GM12878 (cell line): ENCODE measurements around the gene TCHP. TPM values are rescaled to one million over a fixed set of nuclear protein-coding genes. Genes with fewer than 3 reads are reported as not detected.

ENCODE experiments used
- ATAC-seq: fragments of 200-7000 bp; cut with Tn5 transposase; 3 replicates; pipeline ENCODE4 v1.9.1; 2020; ENCODE audit warnings: mild to moderate bottlenecking, moderate library complexity
- BruUV-seq: library from RNA; stranded (reverse); fragments of 400-500 nt; replicated peaks from 2 replicates; lab custom pipeline; 2021; lab: Mats Ljungman, UMichigan
- CTCF ChIA-PET: fragments of 300-600 bp; sonication (Branson Sonifier 250); formaldehyde crosslinking; extraction: SDS; loops from one replicate; lab custom pipeline; 2021; ENCODE audit warnings: inconsistent platforms; lab: Yijun Ruan, JAX
- POLR2A ChIA-PET: fragments of 350-600 bp; formaldehyde crosslinking; extraction: SDS; loops from one replicate; lab custom pipeline; 2021; ENCODE audit warnings: inconsistent platforms; lab: Charles Lee
- RAD21 ChIA-PET: fragments of 300-600 bp; sonication (Branson Sonifier 250); formaldehyde crosslinking; loops from one replicate; lab custom pipeline; 2023; ENCODE audit warnings: antibody characterized with exemption; ENCODE audit not compliant: unreplicated experiment; lab: Charles Lee
- SMC1A ChIA-PET: fragments of 300-600 bp; sonication (Branson Sonifier 250); formaldehyde crosslinking; loops from one replicate; lab custom pipeline; 2023; ENCODE audit not compliant: unreplicated experiment, uncharacterized antibody; lab: Charles Lee
- DNase-seq: peaks from one replicate; pipeline ENCODE4 v3.0.0-alpha.2; 2011; ENCODE audit warnings: low read depth, low spot score
- FAIRE-seq: peaks from 3 replicates; lab custom pipeline; 2011; peaks lifted over from hg19 to GRCh38; lab: Jason Lieb, UNC
- H2AFZ ChIP-seq: 2 replicates; pipeline ENCODE4 v1.6.0; 2011; ENCODE audit warnings: low read depth, low read length, control low read depth; ENCODE audit not compliant: control insufficient read depth
- H3K27ac ChIP-seq: 2 replicates; pipeline ENCODE4 v1.5.1; 2011; ENCODE audit warnings: control low read depth; ENCODE audit not compliant: control insufficient read depth, insufficient read depth
- H3K27me3 ChIP-seq, 2 experiments: replicated peaks in 1 of 2; 2 replicates each; pipeline versions ENCODE4 v1.6.0 to v1.6.1; 2011; ENCODE audit warnings: low read length in 1 of 2; ENCODE audit not compliant: control insufficient read depth in 2 of 2, insufficient read depth in 2 of 2
- H3K36me3 ChIP-seq, 2 experiments: 2 replicates each; pipeline ENCODE4 v1.5.1; 2011; ENCODE audit warnings: low read length in 1 of 2; ENCODE audit not compliant: control insufficient read depth in 2 of 2, insufficient read depth in 2 of 2
- H3K4me1 ChIP-seq: 2 replicates; pipeline ENCODE4 v1.6.1; 2011; ENCODE audit warnings: mild to moderate bottlenecking, low read length, moderate library complexity, mixed read lengths; ENCODE audit not compliant: control insufficient read depth, insufficient read depth
- H3K4me2 ChIP-seq: 2 replicates; pipeline ENCODE4 v1.6.0; 2011; ENCODE audit warnings: control low read depth; ENCODE audit not compliant: control insufficient read depth, insufficient read depth
- H3K4me3 ChIP-seq: fragments of 200-600 bp; sonication (generic); 2 replicates; pipeline ENCODE4 v1.5.1; 2016
- H3K79me2 ChIP-seq: 2 replicates; pipeline ENCODE4 v1.6.0; 2011; ENCODE audit warnings: low read length; ENCODE audit not compliant: control insufficient read depth, insufficient read depth
- H3K9ac ChIP-seq: 2 replicates; pipeline ENCODE4 v1.8.0; 2011; ENCODE audit warnings: low read length, control low read depth, mixed read lengths; ENCODE audit not compliant: control insufficient read depth, insufficient read depth
- H3K9me3 ChIP-seq: replicated peaks from 3 replicates; pipeline ENCODE4 v1.5.1; 2011; ENCODE audit warnings: mild to moderate bottlenecking, low read length; ENCODE audit not compliant: control insufficient read depth, insufficient read depth
- H4K20me1 ChIP-seq: 2 replicates; pipeline ENCODE4 v1.6.0; 2011; ENCODE audit not compliant: control insufficient read depth, insufficient read depth
- BHLHE40 ChIP-seq, 2 experiments: fragments of 450-650 bp in 1 of 2; IDR thresholded peaks; 2 replicates each; pipeline ENCODE4 v1.6.1; 2011 to 2017; ENCODE audit warnings: low read depth in 2 of 2, borderline replicate concordance in 1 of 2, improper control_type of control experiment in 1 of 2, low read length in 1 of 2, mild to moderate bottlenecking in 1 of 2
- EP300 ChIP-seq, 2 experiments: fragments of 150-350 bp in 1 of 2; IDR thresholded peaks; 2 replicates each; pipeline ENCODE4 v1.6.1; 2011 to 2012; ENCODE audit warnings: low read depth in 2 of 2, low read length in 2 of 2, borderline replicate concordance in 1 of 2, improper control_type of control experiment in 1 of 2, inconsistent platforms in 1 of 2; ENCODE audit not compliant: control insufficient read depth in 1 of 2
- IRF4 ChIP-seq: IDR thresholded peaks from 2 replicates; pipeline ENCODE4 v1.6.1; 2011; ENCODE audit warnings: low read depth, low read length
- KLF5 ChIP-seq: fragments of 450-650 bp; IDR thresholded peaks from 2 replicates; pipeline ENCODE4 v1.6.1; 2014; ENCODE audit warnings: mild to moderate bottlenecking; ENCODE audit not compliant: partially characterized antibody
- POLR2AphosphoS5 ChIP-seq: IDR thresholded peaks from 2 replicates; pipeline ENCODE4 v1.6.1; 2011; ENCODE audit warnings: mild to moderate bottlenecking, low read length, inconsistent platforms
- RUNX3 ChIP-seq: IDR thresholded peaks from 2 replicates; pipeline ENCODE4 v1.6.1; 2012; ENCODE audit warnings: low read length, inconsistent platforms
- STAT3 ChIP-seq: IDR thresholded peaks from 2 replicates; pipeline ENCODE4 v1.6.1; 2011; ENCODE audit warnings: low read depth, low read length, improper control_type of control experiment
- SUPT20H ChIP-seq: IDR thresholded peaks from 2 replicates; pipeline ENCODE4 v1.6.1; 2011; ENCODE audit warnings: low read depth, mild to moderate bottlenecking, low read length, moderate library complexity, borderline replicate concordance; ENCODE audit not compliant: control insufficient read depth
- TAF1 ChIP-seq: IDR thresholded peaks from 2 replicates; pipeline ENCODE4 v1.6.1; 2011; ENCODE audit warnings: mild to moderate bottlenecking, low read depth, low read length, borderline replicate concordance
- YY1 ChIP-seq: IDR thresholded peaks from 2 replicates; pipeline ENCODE4 v1.6.1; 2011; ENCODE audit warnings: low read depth, mild to moderate bottlenecking, low read length
- WGBS: methylation state at CpG from one replicate; pipeline ENCODE4 v1.1.6; 2016; ENCODE audit warnings: low lambda C conversion rate; ENCODE audit not compliant: insufficient replicate concordance, insufficient coverage; ENCODE audit errors: missing lambda C conversion rate; 5-methylcytosine and 5-hydroxymethylcytosine counted together
- in situ Hi-C: fragments of 300-500 bp; cut with MboI; formaldehyde crosslinking; loops from 9 replicates; pipeline ENCODE4 v1.14.3; 2018; ENCODE audit warnings: mixed read lengths
- intact Hi-C: fragments of 100-400 bp; cut with micrococcal nuclease; formaldehyde crosslinking; loops from one replicate; pipeline ENCODE4 v1.14.2; 2022; ENCODE audit not compliant: unreplicated experiment
- polyA plus RNA-seq, 11 experiments: library from polyadenylated mRNA; depleted of rRNA in 4 of 11; unstranded in 6 of 11; stranded (reverse) in 5 of 11; fragments of >200 nt; fragmentation: Nextera tagmentation in 4 of 11; fragmentation: Illumina TruSeq in 1 of 11; extraction: Ambion mirVana in 4 of 11; extraction: Trizol in 1 of 11; gene quantifications; 1 replicate in 1 of 11; 2 replicates in 10 of 11; pipeline versions ENCODE4 v1.2.1 to v1.2.3, GENCODE V29; 2011 to 2016; ENCODE audit warnings: inconsistent platforms in 2 of 11, missing spikeins in 2 of 11, low read depth in 1 of 11
- total RNA-seq, 4 experiments: library from RNA; depleted of rRNA in 3 of 4; stranded (reverse); fragments of >200 nt in 3 of 4; fragmentation: Illumina TruSeq in 1 of 4; extraction: Trizol in 1 of 4; gene quantifications; 2 replicates each; pipeline versions ENCODE4 v1.2.1 to v1.2.3, GENCODE V29; 2013 to 2021

The TCHP gene
- total and polyA plus RNA-seq, 10 of the 15 experiments (the other 5 are each of a cell fraction or from before 2014, with no cell fraction given), result 4.8 to 18.6 (median 15.0) TPM

- TF ChIP-seq EP300 (IDR thresholded peaks at IDR 0.05; ENCODE audit: borderline replicate concordance in 1 of 2, control insufficient read depth in 1 of 2, low read depth in 2 of 2, low read length in 2 of 2) (no peak), YY1 (no peak), TAF1 (no peak), KLF5 (no peak), IRF4 (no peak), STAT3 (no peak), RUNX3 (no peak), BHLHE40 (IDR thresholded peaks at IDR 0.05; ENCODE audit: borderline replicate concordance in 1 of 2, low read depth in 2 of 2, low read length in 1 of 2) (no peak), POLR2AphosphoS5 (no peak), SUPT20H (no peak)
- RAD21 ChIA-PET, result interaction anchor here (1.5 kb wide), 1 partner anchor 27 kb away, joined by 11 read pairs; no protein-coding TSS in a partner anchor
- CTCF ChIA-PET, result interaction anchor here (0.9 to 1.7 kb wide), 5 partner anchors 18 to 133 kb away, joined by 3 to 4 read pairs (median 4); no protein-coding TSS in a partner anchor
- POLR2A ChIA-PET, result no interaction called here
- H3K9me3 ChIP-seq, result no peaks in the 10 kb centered on the region
- H3K27ac ChIP-seq, result no peak overlapping the region
- no TSS peak for BruUV-seq
- no peak for ATAC-seq
- H3K36me3 ChIP-seq, result peaks cover 12 to 28% of the 10 kb centered on the region in 2 experiments
- no peak overlapping the region for H3K9ac ChIP-seq
- in situ Hi-C loops (no loop called here), intact Hi-C loops (no loop called here)
- no peaks in the 10 kb centered on the region for H3K27me3 ChIP-seq
- WGBS, result 93% methylated on average over 4 of the region's 4 CpGs
- H2AFZ ChIP-seq, result no peak overlapping the region
- no peak overlapping the region for H3K4me3 ChIP-seq
- no peaks in the 10 kb centered on the region for H4K20me1 ChIP-seq
- SMC1A ChIA-PET, result interaction anchor here (1.3 kb wide), 1 partner anchor 44 kb away, joined by 3 read pairs; no protein-coding TSS in a partner anchor
- H3K79me2 ChIP-seq, result no peaks in the 10 kb centered on the region
- FAIRE-seq, result no peak
- H3K4me2 ChIP-seq, result no peak overlapping the region
- no peak for DNase-seq
- peaks cover 10% of the 10 kb centered on the region for H3K4me1 ChIP-seq
These were observed 66.5 kb downstream of the TCHP start for GRCh38 chr12:109966546-109966945.
